ENCODE measurements around the gene SYNGR2.
"Not testable (repeated sequence)": the region's sequence is repeated elsewhere in the genome, so short reads cannot be mapped to it uniquely, and the experiment has no call there.

SYNGR2 gene

DNA sequence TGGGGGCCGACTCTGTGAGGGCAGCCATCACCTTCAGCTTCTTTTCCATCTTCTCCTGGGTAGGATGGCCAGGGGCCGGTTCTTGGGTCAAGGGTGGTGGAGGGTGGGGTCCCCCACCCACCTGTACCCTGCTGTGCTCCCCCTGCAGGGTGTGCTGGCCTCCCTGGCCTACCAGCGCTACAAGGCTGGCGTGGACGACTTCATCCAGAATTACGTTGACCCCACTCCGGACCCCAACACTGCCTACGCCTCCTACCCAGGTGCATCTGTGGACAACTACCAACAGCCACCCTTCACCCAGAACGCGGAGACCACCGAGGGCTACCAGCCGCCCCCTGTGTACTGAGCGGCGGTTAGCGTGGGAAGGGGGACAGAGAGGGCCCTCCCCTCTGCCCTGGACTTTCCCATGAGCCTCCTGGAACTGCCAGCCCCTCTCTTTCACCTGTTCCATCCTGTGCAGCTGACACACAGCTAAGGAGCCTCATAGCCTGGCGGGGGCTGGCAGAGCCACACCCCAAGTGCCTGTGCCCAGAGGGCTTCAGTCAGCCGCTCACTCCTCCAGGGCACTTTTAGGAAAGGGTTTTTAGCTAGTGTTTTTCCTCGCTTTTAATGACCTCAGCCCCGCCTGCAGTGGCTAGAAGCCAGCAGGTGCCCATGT, 3.3 kb downstream of the SYNGR2 start:
- not testable (repeated sequence) for DNase-seq (ENCODE audit: low spot score)

DNA sequence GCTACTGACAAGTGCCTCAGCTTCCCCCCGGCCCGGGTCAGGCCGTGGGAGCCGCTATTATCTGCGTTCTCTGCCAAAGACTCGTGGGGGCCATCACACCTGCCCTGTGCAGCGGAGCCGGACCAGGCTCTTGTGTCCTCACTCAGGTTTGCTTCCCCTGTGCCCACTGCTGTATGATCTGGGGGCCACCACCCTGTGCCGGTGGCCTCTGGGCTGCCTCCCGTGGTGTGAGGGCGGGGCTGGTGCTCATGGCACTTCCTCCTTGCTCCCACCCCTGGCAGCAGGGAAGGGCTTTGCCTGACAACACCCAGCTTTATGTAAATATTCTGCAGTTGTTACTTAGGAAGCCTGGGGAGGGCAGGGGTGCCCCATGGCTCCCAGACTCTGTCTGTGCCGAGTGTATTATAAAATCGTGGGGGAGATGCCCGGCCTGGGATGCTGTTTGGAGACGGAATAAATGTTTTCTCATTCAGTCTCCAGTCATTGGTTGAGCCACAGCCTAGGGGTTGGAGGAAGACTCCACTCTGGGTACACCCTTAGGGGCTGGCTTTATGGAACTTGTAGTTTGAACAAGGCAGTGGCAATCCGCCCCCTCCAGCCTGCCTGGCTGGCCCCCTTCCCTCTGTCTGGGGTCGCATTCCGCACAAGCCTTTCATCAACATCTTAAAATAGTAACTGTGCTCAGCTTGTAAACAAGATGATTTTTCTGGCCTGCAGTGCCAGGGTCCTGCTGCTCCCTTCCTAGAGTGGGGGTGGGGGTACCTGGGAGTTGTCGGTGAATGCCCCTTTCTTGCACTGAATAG, 4.1 kb downstream of the SYNGR2 start:
- DNase-seq (ENCODE audit: low spot score) = no peak

GRCh38 chr17:78173097-78173715, 4.8 kb downstream of the SYNGR2 start:
- DNase-seq (ENCODE audit: low spot score) = no peak

DNA sequence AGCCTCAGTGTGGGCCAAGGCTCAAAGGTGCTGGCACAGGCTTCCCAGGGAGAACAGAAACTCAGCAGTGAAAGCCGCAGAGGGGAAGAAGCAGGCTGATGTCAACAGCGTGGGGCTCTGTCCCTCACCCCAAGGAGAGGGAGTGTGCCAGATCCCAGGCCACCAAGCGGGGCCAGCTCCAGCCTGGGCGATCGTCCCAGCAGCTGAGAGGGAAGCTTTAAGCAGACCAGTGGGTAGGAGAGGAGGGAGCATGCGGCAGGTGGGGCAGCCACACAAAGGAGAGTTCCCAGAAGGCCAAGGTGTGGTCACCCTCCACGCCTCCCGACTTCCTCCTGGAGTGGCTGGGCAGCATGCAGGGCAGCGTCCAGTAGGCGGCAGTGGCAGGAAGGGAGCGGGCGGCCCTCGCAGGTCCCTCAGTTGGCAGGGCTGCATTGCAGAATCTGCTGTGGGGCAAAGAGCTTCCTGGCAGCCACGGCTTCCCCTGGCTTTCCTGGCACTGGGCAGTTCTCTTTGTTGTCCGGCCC, 6.0 kb downstream of the SYNGR2 start:
- DNase-seq (ENCODE audit: low spot score) = peak; percentile 92

DNA sequence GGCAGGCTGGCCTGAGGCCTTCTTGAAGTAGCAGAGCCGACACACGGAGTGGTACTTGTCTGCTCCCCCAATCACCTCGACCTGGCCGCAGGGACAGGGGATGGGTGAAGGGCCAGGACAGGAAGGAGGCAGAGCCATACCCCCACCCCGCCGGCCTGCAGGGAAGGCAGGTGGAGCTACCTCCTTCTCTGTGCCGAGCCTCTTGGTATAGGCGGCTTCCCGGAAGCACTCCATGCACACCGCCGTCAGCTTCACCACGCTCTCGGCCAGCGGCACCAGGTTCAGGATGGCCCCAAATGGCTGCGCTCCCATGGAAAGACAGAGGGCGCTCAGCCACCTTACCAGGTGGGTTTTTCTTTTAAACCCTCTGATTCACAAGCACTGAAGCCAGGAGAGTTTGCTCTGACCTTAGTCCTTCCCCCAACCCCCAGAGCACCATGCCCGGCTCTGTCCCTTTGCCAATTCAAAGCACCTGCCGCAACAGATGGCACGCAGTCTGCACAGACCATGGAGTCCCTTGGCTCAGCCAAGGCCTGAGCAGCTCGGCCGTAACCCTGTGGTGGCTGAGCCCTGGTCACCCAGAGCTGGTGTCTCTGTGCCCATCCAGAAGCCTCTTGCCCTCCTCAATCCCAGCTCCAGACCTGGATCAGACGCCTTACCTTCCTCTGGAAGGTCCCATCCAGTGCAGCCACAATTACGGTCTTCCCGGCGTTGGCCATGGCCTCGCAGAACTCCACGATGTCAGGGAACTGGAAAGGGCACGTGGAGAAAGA, 6.7 kb downstream of the SYNGR2 start:
- DNase-seq (ENCODE audit: low spot score) = no peak

- DNase-seq (ENCODE audit: low spot score) = no peak
Observed at GRCh38 chr17:78175643-78175981, 7.2 kb downstream of the SYNGR2 start.

- DNase-seq (ENCODE audit: low spot score) = peak; percentile 78
Observed at GRCh38 chr17:78176548-78177025, 8.2 kb downstream of the SYNGR2 start.

DNA sequence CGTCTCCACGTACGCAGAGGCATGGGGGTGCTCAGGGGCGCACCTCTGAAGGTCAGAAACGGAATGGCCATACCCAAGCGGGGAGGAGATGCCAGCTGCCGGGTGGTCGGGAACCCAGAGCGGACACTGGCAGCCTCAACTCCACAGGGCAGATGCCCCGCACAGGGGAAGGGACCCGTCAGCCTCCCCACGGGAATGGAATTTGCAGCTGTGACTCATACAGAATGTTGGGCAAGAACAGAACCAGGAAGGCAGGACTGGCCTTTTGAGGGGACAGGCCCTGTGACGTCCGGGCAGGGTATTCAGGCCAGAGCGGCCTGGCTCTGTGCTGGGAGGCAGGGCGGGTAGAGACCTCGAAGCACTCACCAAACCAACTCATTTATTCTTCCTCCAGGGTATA, 11.0 kb downstream of the SYNGR2 start:
- no peak for DNase-seq (ENCODE audit: low spot score)

DNA sequence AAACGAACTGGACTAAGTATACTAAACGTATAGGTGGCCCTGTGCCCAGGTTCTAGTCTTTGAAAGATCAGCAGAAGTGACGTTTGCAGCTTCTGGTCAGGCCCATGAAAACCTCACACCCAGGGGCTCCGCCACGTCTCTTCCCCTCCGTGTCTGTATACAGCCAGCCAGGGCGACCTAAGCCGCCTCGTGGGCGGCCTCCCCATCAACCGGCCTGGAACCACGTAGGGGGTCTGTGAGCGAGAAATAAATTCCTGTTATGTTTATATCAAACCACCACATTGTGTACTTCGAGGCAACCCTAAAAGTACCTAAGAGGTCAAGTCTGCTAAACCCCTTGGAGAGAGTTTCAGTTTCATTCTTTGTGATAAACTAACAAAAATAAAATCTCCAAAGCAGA, 11.7 kb downstream of the SYNGR2 start:
- DNase-seq (ENCODE audit: low spot score) = no peak

- no peak for DNase-seq (ENCODE audit: low spot score)
Observed at GRCh38 chr17:78180508-78180907, 12.1 kb downstream of the SYNGR2 start.

DNA sequence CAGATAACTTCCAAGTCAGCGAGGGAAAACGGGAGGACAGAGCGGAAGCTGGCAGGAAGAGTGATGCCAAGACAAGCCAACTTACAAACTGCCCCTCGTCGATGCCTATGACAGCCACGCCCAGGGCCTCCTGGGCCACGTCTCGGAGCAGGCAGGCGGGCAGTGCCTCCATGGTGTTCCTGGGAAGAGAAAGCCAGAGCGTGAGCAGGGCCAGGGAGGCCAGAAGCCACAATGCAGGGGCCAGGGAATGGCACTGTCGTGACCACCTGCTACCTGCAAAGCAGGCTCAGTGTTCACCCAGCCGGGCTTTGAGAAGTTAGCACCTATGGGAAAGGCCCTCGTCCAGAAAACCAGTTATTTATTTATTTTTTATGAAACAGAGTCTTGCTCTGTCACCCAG, 14.1 kb downstream of the SYNGR2 start:
- no peak for DNase-seq (ENCODE audit: low spot score)

- DNase-seq (ENCODE audit: low spot score) = no peak
Observed at GRCh38 chr17:78183916-78184315, 15.5 kb downstream of the SYNGR2 start.

- DNase-seq (ENCODE audit: low spot score) = no peak
Observed at GRCh38 chr17:78184351-78184750, 16.0 kb downstream of the SYNGR2 start.

- no peak for DNase-seq (ENCODE audit: low spot score)
Observed at GRCh38 chr17:78184868-78185267, 16.5 kb downstream of the SYNGR2 start.

DNA sequence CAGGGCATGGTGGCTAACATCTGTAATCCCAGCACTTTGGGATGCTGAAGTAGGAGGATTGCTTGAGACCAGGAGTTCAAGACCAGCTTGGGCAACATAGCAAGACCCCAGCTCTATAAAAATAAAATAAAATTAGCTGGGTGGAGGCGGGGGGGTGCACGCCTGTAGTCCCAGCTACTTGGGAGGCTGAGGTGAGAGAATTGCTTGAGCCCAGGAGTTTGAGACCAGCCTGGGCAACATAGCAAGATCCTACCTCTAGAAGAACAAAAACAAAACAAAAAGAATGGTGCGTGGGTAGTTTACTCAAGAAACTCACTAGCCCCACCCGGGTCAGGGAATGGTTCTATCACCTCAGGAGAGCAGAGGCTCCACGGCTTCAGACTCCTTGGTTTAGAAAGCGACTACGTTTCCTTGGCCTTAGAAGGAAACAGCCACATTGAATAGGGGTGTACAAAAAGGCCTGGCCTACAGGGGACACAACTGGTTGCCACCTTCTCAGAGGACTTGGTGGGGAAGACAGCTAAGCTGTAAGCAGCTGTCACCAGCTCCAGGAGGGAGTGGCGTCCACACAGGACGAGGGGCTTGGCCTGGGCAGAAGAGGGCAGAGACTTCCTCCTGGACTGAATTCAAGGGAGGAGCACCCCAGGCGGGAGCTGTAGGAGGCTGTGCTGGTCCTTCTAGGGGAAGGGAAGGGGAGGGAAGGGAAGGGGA, 17.8 kb downstream of the SYNGR2 start:
- no peak for DNase-seq (ENCODE audit: low spot score)

DNA sequence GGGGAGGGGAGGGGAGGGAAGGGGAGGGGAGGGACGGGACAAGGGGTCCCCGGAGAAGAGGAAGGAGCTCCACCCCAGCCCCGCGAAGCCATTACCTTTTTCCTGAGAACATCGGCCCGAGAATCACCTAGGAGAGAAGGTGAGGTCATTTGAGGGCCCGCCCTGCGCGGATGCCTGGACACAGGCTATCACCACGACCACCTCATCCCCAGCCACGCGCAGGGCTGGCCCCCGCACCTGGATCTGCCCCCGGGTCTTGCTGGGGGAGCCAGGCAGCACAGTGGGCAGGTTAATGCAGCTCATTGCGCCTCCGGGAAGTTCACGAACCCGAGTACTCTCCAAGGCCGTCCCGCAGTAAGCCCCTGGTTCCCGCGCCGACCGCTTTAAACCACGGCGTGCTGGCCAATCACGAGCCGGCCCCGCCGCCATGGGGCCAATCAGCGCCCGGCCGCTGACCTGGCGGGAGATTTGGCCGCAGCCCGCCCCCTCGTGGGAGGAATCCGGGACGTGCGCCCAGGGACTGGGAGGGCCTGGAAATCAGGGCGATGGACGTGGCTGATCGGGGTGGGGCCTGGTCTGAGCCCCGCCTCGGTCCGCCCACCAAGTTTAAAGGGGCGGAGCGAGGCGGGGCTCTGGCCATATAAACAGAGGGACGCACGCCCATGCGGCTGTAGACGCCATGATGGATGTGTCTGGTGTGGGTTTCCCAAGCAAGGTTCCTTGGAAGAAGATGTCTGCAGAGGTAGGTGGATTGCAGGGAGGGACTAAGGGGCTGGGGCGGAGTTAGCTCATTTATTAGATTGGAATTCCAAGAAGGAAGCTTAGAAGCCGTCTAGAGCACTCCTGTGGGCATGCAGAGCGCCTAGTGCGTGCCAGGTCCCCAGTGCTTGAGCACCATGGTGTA, 18.6 kb downstream of the SYNGR2 start, which contains the start of the genes AFMID and TK1:
Gene AFMID, plus strand, starts transcription at position 671 of the 904 bp plus-strand sequence. Its CDS starts 9 bp downstream, at position 680.
Gene TK1, minus strand, starts transcription at position 361 of the 904 bp plus-strand sequence. Its CDS starts 58 bp downstream, at position 303.
- DNase-seq (ENCODE audit: low spot score) = peak; percentile 98

GRCh38 chr17:78196716-78197115, 28.3 kb downstream of the SYNGR2 start:
- no peak for DNase-seq (ENCODE audit: low spot score)

DNA sequence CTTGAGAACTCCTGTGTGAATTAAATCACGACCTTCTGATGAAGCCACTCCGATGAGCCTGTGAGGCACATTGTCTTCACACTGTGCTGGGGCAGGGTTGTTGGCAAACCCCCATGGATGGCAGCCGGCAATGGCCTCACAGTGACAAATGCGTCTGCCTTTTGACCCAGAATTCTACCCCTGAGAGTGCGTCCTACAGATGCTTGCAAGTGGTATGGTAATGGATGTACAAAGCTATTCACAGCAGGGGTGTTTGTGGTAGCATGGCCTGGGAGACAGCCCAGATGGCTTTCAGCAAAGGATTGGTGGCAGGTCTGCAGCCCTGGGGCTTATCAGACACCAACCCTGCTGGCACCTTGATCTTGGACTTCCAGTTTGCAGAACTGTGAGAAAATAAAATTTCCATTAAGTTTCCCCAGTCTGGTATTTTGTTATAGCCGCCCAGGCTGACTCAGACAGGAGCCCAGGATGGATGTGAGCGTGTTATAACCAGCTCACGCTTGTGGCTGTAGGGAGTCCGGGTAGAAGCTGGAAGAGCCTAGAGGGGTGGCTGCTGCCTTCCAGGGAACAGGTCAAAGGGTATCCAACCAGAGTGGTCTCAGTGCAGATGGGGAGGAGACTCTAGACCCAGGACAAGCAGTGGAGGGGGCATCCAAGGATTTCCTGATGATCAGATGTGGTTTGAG, 28.9 kb downstream of the SYNGR2 start:
- DNase-seq (ENCODE audit: low spot score) = peak; percentile 68

- DNase-seq (ENCODE audit: low spot score) = no peak
Observed at GRCh38 chr17:78200451-78200850, 32.1 kb downstream of the SYNGR2 start.

All from Ammon's horn (tissue), 1 donor.